Left renal cortex interstitium (tissue), 4 donors: ENCODE results near the gene NR4A3. TPM values are rescaled to one million over a fixed set of nuclear protein-coding genes. Genes with fewer than 3 reads are reported as not detected.

Source experiments
- polyA plus RNA-seq, 4 donors: library from polyadenylated mRNA; unstranded; fragments of 120-200 nt; gene quantifications; one replicate each; pipeline ENCODE4 v1.2.1, GENCODE V29; 2013; ENCODE audit not compliant: insufficient read length in 4 of 4

Gene NR4A3
- polyA plus RNA-seq, 4 donors: 0.32 to 1.3 (median 0.34) TPM

Other genes starting within 250 kb of the NR4A3 start
- gene STX17, start 84.8 kb downstream of the NR4A3 start, polyA plus RNA-seq: 10 to 100 TPM; 22.8 to 39.7 (median 29.7) TPM